Stimulated activated CD8-positive, alpha-beta memory T cell treated with anti-CD3 and anti-CD28 coated beads, Interleukin-7, amount 100 ng/mL, for 4 hours (primary cell): Measurements from ENCODE around the gene ZNF678.
"Not testable (repeated sequence)": the region's sequence is repeated elsewhere in the genome, so short reads cannot be mapped to it uniquely, and the experiment has no call there.

Experiments
- DNase-seq, 2 donors: peaks; one replicate each; pipeline ENCODE4 v3.0.0-alpha.2; 2020; ENCODE audit warnings: low read depth in 2 of 2

ZNF678 gene

GRCh38 chr1:227604446-227604845 lies 41.1 kb downstream of the ZNF678 start:
- DNase-seq, result no peak

- DNase-seq, result not testable (repeated sequence)
Measured at GRCh38 chr1:227606271-227606670, 42.9 kb downstream of the ZNF678 start.

- no peak for DNase-seq
Measured at GRCh38 chr1:227607336-227607898, 44.1 kb downstream of the ZNF678 start.

GRCh38 chr1:227612658-227613057 lies 49.3 kb downstream of the ZNF678 start:
- DNase-seq, result no peak

GRCh38 chr1:227613526-227613925 lies 50.2 kb downstream of the ZNF678 start:
- DNase-seq, result no peak

- no peak for DNase-seq
Measured at GRCh38 chr1:227621211-227621610, 57.9 kb downstream of the ZNF678 start.

GRCh38 chr1:227622739-227623475 lies 59.6 kb downstream of the ZNF678 start:
- no peak for DNase-seq

GRCh38 chr1:227632325-227632724 lies 69.0 kb downstream of the ZNF678 start:
- DNase-seq, result no peak

GRCh38 chr1:227635596-227635995 lies 72.2 kb downstream of the ZNF678 start:
- DNase-seq, result no peak

GRCh38 chr1:227654431-227654830 lies 91.1 kb downstream of the ZNF678 start:
- DNase-seq, result no peak

GRCh38 chr1:227654858-227655752 lies 91.7 kb downstream of the ZNF678 start:
- DNase-seq, result no peak

- no peak for DNase-seq
Measured at GRCh38 chr1:227661495-227661894, 98.1 kb downstream of the ZNF678 start.

- DNase-seq, result no peak
Measured at GRCh38 chr1:227662933-227663332, 99.6 kb downstream of the ZNF678 start.

- no peak for DNase-seq
Measured at GRCh38 chr1:227666286-227666685, 102.9 kb downstream of the ZNF678 start.

- DNase-seq, result no peak
Measured at GRCh38 chr1:227673441-227673840, 110.1 kb downstream of the ZNF678 start.

- DNase-seq, result no peak
Measured at GRCh38 chr1:227685807-227686206, 122.5 kb downstream of the ZNF678 start.

GRCh38 chr1:227697321-227697864 lies 134.0 kb downstream of the ZNF678 start:
- DNase-seq, result no peak

- not testable (repeated sequence) for DNase-seq
Measured at GRCh38 chr1:227701631-227702030, 138.3 kb downstream of the ZNF678 start.

GRCh38 chr1:227707846-227708245 lies 144.5 kb downstream of the ZNF678 start:
- DNase-seq, result no peak

GRCh38 chr1:227709451-227709850 lies 146.1 kb downstream of the ZNF678 start:
- DNase-seq, result no peak

GRCh38 chr1:227710474-227710873 lies 147.1 kb downstream of the ZNF678 start:
- DNase-seq, result not testable (repeated sequence)

- DNase-seq, result no peak
Measured at GRCh38 chr1:227712648-227713047, 149.3 kb downstream of the ZNF678 start.
